SK-N-SH (cell line): Measurements from ENCODE around the gene CCDC57. TPM values are rescaled to one million over a fixed set of nuclear protein-coding genes. Genes with fewer than 3 reads are reported as not detected.

Experiments
- CTCF ChIA-PET: fragments of 300-600, 350-600 bp; formaldehyde crosslinking; extraction: SDS; loops from one replicate; lab custom pipeline; 2021; lab: Yijun Ruan, JAX
- POLR2A ChIA-PET: fragments of 350-600 bp; sonication (Branson Sonifier 250); formaldehyde crosslinking; extraction: SDS; loops from one replicate; lab custom pipeline; 2020; ENCODE audit warnings: antibody characterized with exemption, inconsistent platforms; lab: Yijun Ruan, JAX
- DNase-seq: peaks from one replicate; pipeline ENCODE4 v3.0.0; 2012
- H2AFZ ChIP-seq: fragments of 200-600 bp; sonication (generic); 2 replicates; pipeline ENCODE4 v1.8.1; 2016; ENCODE audit warnings: antibody characterized with exemption, mild to moderate bottlenecking, low read depth
- H3F3A ChIP-seq: fragments of 200-600 bp; sonication (generic); replicated peaks from 2 replicates; pipeline ENCODE3; 2016; ENCODE audit warnings: antibody characterized with exemption, mild to moderate bottlenecking; ENCODE audit not compliant: insufficient read depth
- H3K27ac ChIP-seq, 2 experiments: fragments of 200-500 bp in 1 of 2; fragments of 200-600 bp in 1 of 2; sonication (Bioruptor generic) in 1 of 2; sonication (generic), shearing (Covaris generic) in 1 of 2; 2 replicates each; pipeline versions ENCODE4 v1.5.1 to v1.6.1; 2014 to 2016; ENCODE audit warnings: low read depth in 2 of 2, inconsistent platforms in 1 of 2, low read length in 1 of 2, mild to moderate bottlenecking in 1 of 2, mixed read lengths in 1 of 2
- H3K27me3 ChIP-seq: fragments of 200-600 bp; sonication (generic), shearing (Covaris generic); 2 replicates; pipeline ENCODE4 v1.6.1; 2016; ENCODE audit warnings: mixed run types; ENCODE audit not compliant: insufficient read depth
- H3K36me3 ChIP-seq, 2 experiments: fragments of 200-500 bp in 1 of 2; fragments of 200-600 bp in 1 of 2; sonication (Bioruptor generic) in 1 of 2; sonication (generic) in 1 of 2; replicated peaks in 1 of 2; 2 replicates each; pipeline versions ENCODE3 to v1.5.1; 2014 to 2016; ENCODE audit warnings: low read length in 1 of 2, mild to moderate bottlenecking in 1 of 2; ENCODE audit not compliant: insufficient read depth in 2 of 2, control insufficient read depth in 1 of 2
- H3K4me1 ChIP-seq, 2 experiments: fragments of 200-500 bp in 1 of 2; fragments of 200-600 bp in 1 of 2; sonication (Bioruptor generic) in 1 of 2; sonication (generic), shearing (Covaris generic) in 1 of 2; 2 replicates each; pipeline versions ENCODE4 v1.5.1 to v1.6.1; 2014 to 2016; ENCODE audit warnings: low read depth in 1 of 2, low read length in 1 of 2, mixed run types in 1 of 2; ENCODE audit not compliant: insufficient read depth in 2 of 2, control insufficient read depth in 1 of 2
- H3K4me2 ChIP-seq: fragments of 200-600 bp; sonication (generic), shearing (Covaris generic); 2 replicates; pipeline ENCODE4 v1.6.1; 2017; ENCODE audit warnings: mixed run types
- H3K4me3 ChIP-seq, 2 experiments: fragments of 200-500 bp in 1 of 2; fragments of 200-600 bp in 1 of 2; sonication (Bioruptor generic) in 1 of 2; sonication (generic), shearing (Covaris generic) in 1 of 2; 2 replicates each; pipeline versions ENCODE4 v1.5.1 to v1.8.1; 2014 to 2016; ENCODE audit warnings: low read depth in 2 of 2, inconsistent platforms in 1 of 2, low read length in 1 of 2, mild to moderate bottlenecking in 1 of 2, mixed read lengths in 1 of 2, moderate library complexity in 1 of 2
- H3K79me2 ChIP-seq: fragments of 200-600 bp; sonication (generic); 2 replicates; pipeline ENCODE4 v1.8.1; 2017; ENCODE audit warnings: mild to moderate bottlenecking; ENCODE audit not compliant: insufficient read depth
- H3K9ac ChIP-seq: fragments of 200-600 bp; sonication (generic); 2 replicates; pipeline ENCODE4 v1.6.1; 2017; ENCODE audit warnings: mixed run types
- H3K9me2 ChIP-seq: fragments of 200-600 bp; sonication (generic); 2 replicates; pipeline ENCODE4 v1.6.1; 2017; ENCODE audit warnings: mixed run types
- H3K9me3 ChIP-seq: fragments of 200-600 bp; sonication (generic); 2 replicates; pipeline ENCODE4 v1.6.1; 2017; ENCODE audit warnings: mixed run types, mild to moderate bottlenecking, moderate library complexity
- H4K20me1 ChIP-seq: fragments of 200-600 bp; sonication (generic); 2 replicates; pipeline ENCODE4 v1.6.1; 2017; ENCODE audit warnings: mild to moderate bottlenecking, mixed run types; ENCODE audit not compliant: insufficient read depth
- CHD2 ChIP-seq: fragments of 150-350 bp; IDR thresholded peaks from 2 replicates; pipeline ENCODE4 v1.6.1; 2018; ENCODE audit warnings: low read length; ENCODE audit not compliant: partially characterized antibody
- EP300 ChIP-seq, 2 experiments: IDR thresholded peaks; 2 replicates each; pipeline versions ENCODE4 v1.4.0 to v1.6.1; 2012; ENCODE audit warnings: borderline replicate concordance in 1 of 2, low read depth in 1 of 2, low read length in 1 of 2
- FOSL2 ChIP-seq: IDR thresholded peaks from 2 replicates; pipeline ENCODE4 v1.4.0; 2012; ENCODE audit warnings: low read depth, mild to moderate bottlenecking, moderate library complexity, borderline replicate concordance
- FOXM1 ChIP-seq: IDR thresholded peaks from 2 replicates; pipeline ENCODE4 v1.4.0; 2012; ENCODE audit warnings: low read depth, mild to moderate bottlenecking
- IRF3 ChIP-seq: fragments of 150-350 bp; IDR thresholded peaks from 2 replicates; pipeline ENCODE4 v1.6.1; 2016; ENCODE audit warnings: mild to moderate bottlenecking, low read depth, low read length
- MEF2A ChIP-seq: IDR thresholded peaks from 2 replicates; pipeline ENCODE4 v1.4.0; 2012; ENCODE audit warnings: low read depth, borderline replicate concordance
- MXI1 ChIP-seq: IDR thresholded peaks from 2 replicates; pipeline ENCODE4 v1.6.1; 2012; ENCODE audit warnings: mild to moderate bottlenecking, low read depth, low read length, improper control_type of control experiment
- NRF1 ChIP-seq: IDR thresholded peaks from 2 replicates; pipeline ENCODE4 v1.6.1; 2012; ENCODE audit warnings: low read depth, mild to moderate bottlenecking, low read length
- REST ChIP-seq: IDR thresholded peaks from 2 replicates; pipeline ENCODE4 v1.6.1; 2012; ENCODE audit warnings: mild to moderate bottlenecking, low read depth, low read length, moderate library complexity
- RXRA ChIP-seq: IDR thresholded peaks from 2 replicates; pipeline ENCODE4 v1.4.0; 2012; ENCODE audit warnings: low read depth, mild to moderate bottlenecking, borderline replicate concordance
- TAF1 ChIP-seq: IDR thresholded peaks from 2 replicates; pipeline ENCODE4 v1.6.1; 2012; ENCODE audit warnings: low read depth, mild to moderate bottlenecking, low read length, moderate library complexity, borderline replicate concordance
- USF2 ChIP-seq: fragments of 150-350 bp; IDR thresholded peaks from 2 replicates; pipeline ENCODE4 v1.6.1; 2017; ENCODE audit warnings: antibody characterized with exemption, low read length, low read depth, borderline replicate concordance
- WGBS: methylation state at CpG from one replicate; pipeline ENCODE4 v1.1.6; 2017; ENCODE audit warnings: low lambda C conversion rate; 5-methylcytosine and 5-hydroxymethylcytosine counted together
- polyA plus RNA-seq, 3 experiments: library from polyadenylated mRNA; depleted of rRNA; stranded (reverse); fragments of >200 nt; gene quantifications; 2 replicates each; pipeline ENCODE4 v1.2.3, GENCODE V29; 2012

CCDC57 gene
- polyA plus RNA-seq, 1 of the 3 experiments (the other 2 are of a cell fraction): 68.6 TPM

- Histone ChIP-seq H3K9ac (no peak overlapping the region), H2AFZ (no peak overlapping the region), H3K9me3 (no peaks in the 10 kb centered on the region), H3K4me3 (no peak overlapping the region), H3K27me3 (no peaks in the 10 kb centered on the region), H3F3A (no peaks in the 10 kb centered on the region), H3K9me2 (no peaks in the 10 kb centered on the region), H4K20me1 (no peaks in the 10 kb centered on the region), H3K4me2 (no peak overlapping the region), H3K79me2 (0 out of 2 replicates have a peak, but pooled peaks cover 3% of the 10 kb centered on the region), H3K27ac (no peak overlapping the region), H3K4me1 (peaks cover 0 to 7% of the 10 kb centered on the region in 2 experiments; a peak in 1 of 4 replicates), H3K36me3 (peaks cover 10 to 19% of the 10 kb centered on the region in 2 experiments)
- ChIA-PET POLR2A (no interaction called here), CTCF (interaction anchor here (0.6 to 0.8 kb wide), 2 partner anchors 90 to 193 kb away, joined by 3 to 6 read pairs; no protein-coding TSS in a partner anchor)
- no peak for DNase-seq
- 83% methylated on average over 12 of the region's 12 CpGs for WGBS
- TF ChIP-seq MXI1 (no peak), FOSL2 (0 out of 2 replicates have a peak, but pooled peaks have one; percentile 5), CHD2 (no peak), NRF1 (no peak), REST (no peak), IRF3 (no peak), TAF1 (no peak), EP300 (IDR thresholded peaks at IDR 0.05; ENCODE audit: borderline replicate concordance in 1 of 2, low read depth in 1 of 2, low read length in 1 of 2) (no peak), MEF2A (no peak)
Measured at GRCh38 chr17:82120148-82120547, 92.5 kb downstream of the CCDC57 start.

- ChIA-PET CTCF (no interaction called here), POLR2A (no interaction called here)
- Histone ChIP-seq H3K27me3 (no peaks in the 10 kb centered on the region), H3K36me3 (peaks cover 7 to 13% of the 10 kb centered on the region in 2 experiments), H3K79me2 (0 out of 2 replicates have a peak, but pooled peaks cover 3% of the 10 kb centered on the region), H3K4me1 (peaks cover 0 to 7% of the 10 kb centered on the region in 2 experiments; a peak in 1 of 4 replicates), H3K9ac (no peak overlapping the region), H3K4me2 (no peak overlapping the region), H3K4me3 (no peak overlapping the region), H2AFZ (no peak overlapping the region), H3F3A (no peaks in the 10 kb centered on the region), H4K20me1 (no peaks in the 10 kb centered on the region), H3K27ac (no peak overlapping the region), H3K9me3 (no peaks in the 10 kb centered on the region), H3K9me2 (no peaks in the 10 kb centered on the region)
- WGBS: 86% methylated on average over 12 of the region's 12 CpGs
- TF ChIP-seq REST: no peak
- no peak for TF ChIP-seq USF2
- no peak for TF ChIP-seq FOXM1
- no peak for TF ChIP-seq RXRA
- DNase-seq: peak; percentile 19
Measured at GRCh38 chr17:82118815-82119380, 93.7 kb downstream of the CCDC57 start.
